Measurements from ENCODE around the gene ADIRF.

The ADIRF gene

GRCh38 chr10:86951184-86951761, 17.0 kb upstream of the ADIRF start:
- TF ChIP-seq RAD21 (IDR thresholded peaks at IDR 0.05; ENCODE audit: low read depth) (no peak), NFIC (IDR thresholded peaks at IDR 0.05) (no peak), FOXM1 (IDR thresholded peaks at IDR 0.05; ENCODE audit: borderline replicate concordance, low read depth) (no peak), CREB1 (IDR thresholded peaks at IDR 0.05; ENCODE audit: low read depth) (no peak)

GRCh38 chr10:86952106-86952505, 16.2 kb upstream of the ADIRF start:
- TF ChIP-seq RAD21 (IDR thresholded peaks at IDR 0.05; ENCODE audit: low read depth) = no peak
- no peak for TF ChIP-seq EP300 (IDR thresholded peaks at IDR 0.05; ENCODE audit: borderline replicate concordance)
- TF ChIP-seq TEAD4 (IDR thresholded peaks at IDR 0.05) = no peak
- TF ChIP-seq CREB1 (IDR thresholded peaks at IDR 0.05; ENCODE audit: low read depth) = no peak
- no peak for TF ChIP-seq TAF1 (IDR thresholded peaks at IDR 0.05; ENCODE audit: low read depth)
- TF ChIP-seq USF1 (IDR thresholded peaks at IDR 0.05) = no peak
- no peak for TF ChIP-seq ZBTB7A (IDR thresholded peaks at IDR 0.05; ENCODE audit: low read depth)
- TF ChIP-seq TCF12 (IDR thresholded peaks at IDR 0.05; ENCODE audit: low read depth) = no peak
- no peak for TF ChIP-seq EGR1 (IDR thresholded peaks at IDR 0.05)
- TF ChIP-seq FOXM1 (IDR thresholded peaks at IDR 0.05; ENCODE audit: borderline replicate concordance, low read depth) = no peak
- no peak for TF ChIP-seq CEBPB (IDR thresholded peaks at IDR 0.05)
- TF ChIP-seq YY1 (IDR thresholded peaks at IDR 0.05; ENCODE audit: low read depth) = no peak
- no peak for TF ChIP-seq REST (IDR thresholded peaks at IDR 0.05; ENCODE audit: low read depth)
- no peak for TF ChIP-seq MAX (IDR thresholded peaks at IDR 0.05)
- TF ChIP-seq NFIC (IDR thresholded peaks at IDR 0.05) = no peak

- 0 out of 2 replicates have a peak, but pooled peaks have one; percentile 24 for TF ChIP-seq EP300 (IDR thresholded peaks at IDR 0.05; ENCODE audit: borderline replicate concordance)
Observed at GRCh38 chr10:86952697-86953096, 15.6 kb upstream of the ADIRF start.

GRCh38 chr10:86953747-86954680, 14.3 kb upstream of the ADIRF start:
- TF ChIP-seq ZBTB7A (IDR thresholded peaks at IDR 0.05; ENCODE audit: low read depth) (no peak), EGR1 (IDR thresholded peaks at IDR 0.05) (no peak), CEBPB (IDR thresholded peaks at IDR 0.05) (no peak)

- TF ChIP-seq YY1 (IDR thresholded peaks at IDR 0.05; ENCODE audit: low read depth) = no peak
- TF ChIP-seq NFIC (IDR thresholded peaks at IDR 0.05) = no peak
- TF ChIP-seq CREB1 (IDR thresholded peaks at IDR 0.05; ENCODE audit: low read depth) = no peak
- TF ChIP-seq MAX (IDR thresholded peaks at IDR 0.05) = no peak
- no peak for TF ChIP-seq REST (IDR thresholded peaks at IDR 0.05; ENCODE audit: low read depth)
- TF ChIP-seq CEBPB (IDR thresholded peaks at IDR 0.05) = no peak
- no peak for TF ChIP-seq EGR1 (IDR thresholded peaks at IDR 0.05)
- TF ChIP-seq FOXM1 (IDR thresholded peaks at IDR 0.05; ENCODE audit: borderline replicate concordance, low read depth) = no peak
- TF ChIP-seq RAD21 (IDR thresholded peaks at IDR 0.05; ENCODE audit: low read depth) = no peak
- TF ChIP-seq EP300 (IDR thresholded peaks at IDR 0.05; ENCODE audit: borderline replicate concordance) = no peak
- no peak for TF ChIP-seq USF1 (IDR thresholded peaks at IDR 0.05)
- no peak for TF ChIP-seq ZBTB7A (IDR thresholded peaks at IDR 0.05; ENCODE audit: low read depth)
- no peak for TF ChIP-seq TAF1 (IDR thresholded peaks at IDR 0.05; ENCODE audit: low read depth)
- no peak for TF ChIP-seq TEAD4 (IDR thresholded peaks at IDR 0.05)
- TF ChIP-seq TCF12 (IDR thresholded peaks at IDR 0.05; ENCODE audit: low read depth) = no peak
Observed at GRCh38 chr10:86954681-86955500, 13.4 kb upstream of the ADIRF start.

Data from Ishikawa (cell line).